Measurements from ENCODE around the gene CD63.

Gene CD63

DNA sequence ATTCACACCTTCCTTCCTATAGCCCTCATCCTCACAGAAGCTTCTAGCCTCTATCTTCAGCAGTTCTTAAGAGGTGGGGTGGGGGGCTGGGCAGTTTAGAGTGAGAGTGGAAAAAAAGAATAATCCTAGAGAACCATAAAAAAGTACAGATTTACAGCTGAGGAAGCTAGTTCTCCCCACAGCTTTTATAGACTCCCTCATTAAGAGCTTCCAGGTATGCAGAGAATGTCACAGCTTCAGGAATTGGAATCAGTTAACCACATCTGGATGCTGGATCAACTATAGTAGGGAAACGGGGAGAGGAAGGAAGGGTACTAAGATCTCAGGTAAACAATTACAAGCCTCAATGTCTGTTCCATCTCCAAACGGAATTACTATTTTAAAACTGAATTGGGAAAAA, 26.4 kb upstream of the CD63 start:
- H3K4me1 ChIP-seq: no peaks in the 10 kb centered on the region
- no peak overlapping the region for H2AFZ ChIP-seq
- no peaks in the 10 kb centered on the region for H3K9me3 ChIP-seq (ENCODE audit: control insufficient read depth, low read length)
- no peak overlapping the region for H3K4me3 ChIP-seq (ENCODE audit: low read depth, low read length)
- H3K79me2 ChIP-seq: no peaks in the 10 kb centered on the region
- no peaks in the 10 kb centered on the region for H3K36me3 ChIP-seq (ENCODE audit: control insufficient read depth, insufficient read depth, low read length)
- no peak overlapping the region for H3K9ac ChIP-seq
- H3K4me2 ChIP-seq (ENCODE audit: low read length): no peak overlapping the region
- no peak overlapping the region for H3K27ac ChIP-seq
- H3K27me3 ChIP-seq (ENCODE audit: control insufficient read depth, insufficient read depth, low read length): no peaks in the 10 kb centered on the region
- TF ChIP-seq CTCF (IDR thresholded peaks at IDR 0.05): no peak

- no peak for TF ChIP-seq CTCF (IDR thresholded peaks at IDR 0.05)
- no peak overlapping the region for H3K4me2 ChIP-seq (ENCODE audit: low read length)
- no peaks in the 10 kb centered on the region for H3K36me3 ChIP-seq (ENCODE audit: control insufficient read depth, insufficient read depth, low read length)
- no peak overlapping the region for H2AFZ ChIP-seq
- no peak overlapping the region for H3K27ac ChIP-seq
- no peaks in the 10 kb centered on the region for H3K79me2 ChIP-seq
- no peak overlapping the region for H3K4me3 ChIP-seq (ENCODE audit: low read depth, low read length)
- H3K4me1 ChIP-seq: peaks cover 2% of the 10 kb centered on the region
- no peak overlapping the region for H3K9ac ChIP-seq
- no peaks in the 10 kb centered on the region for H3K27me3 ChIP-seq (ENCODE audit: control insufficient read depth, insufficient read depth, low read length)
- H3K9me3 ChIP-seq (ENCODE audit: control insufficient read depth, low read length): no peaks in the 10 kb centered on the region
These were observed 19.6 kb upstream of the CD63 start for GRCh38 chr12:55748230-55748993.

DNA sequence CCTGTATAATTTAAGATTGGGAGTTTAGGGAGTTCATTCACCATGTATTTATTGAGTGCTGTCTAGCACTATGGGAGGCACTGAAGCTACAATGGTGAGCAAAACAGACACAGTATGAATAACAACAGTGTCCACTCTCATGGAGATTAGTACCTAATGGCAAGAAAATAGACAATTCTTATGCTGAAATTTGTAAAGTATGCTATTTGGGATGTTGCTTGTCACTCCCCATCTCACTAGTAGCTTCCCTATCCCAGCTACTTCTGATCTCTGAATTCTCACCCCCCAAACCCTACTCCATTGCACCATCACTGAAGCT, 18.1 kb upstream of the CD63 start:
- no peaks in the 10 kb centered on the region for H3K27me3 ChIP-seq (ENCODE audit: control insufficient read depth, insufficient read depth, low read length)
- H3K4me3 ChIP-seq (ENCODE audit: low read depth, low read length): no peak overlapping the region
- no peaks in the 10 kb centered on the region for H3K9me3 ChIP-seq (ENCODE audit: control insufficient read depth, low read length)
- no peak overlapping the region for H3K27ac ChIP-seq
- no peak for TF ChIP-seq CTCF (IDR thresholded peaks at IDR 0.05)
- H3K4me1 ChIP-seq: peaks cover 2% of the 10 kb centered on the region
- H2AFZ ChIP-seq: no peak overlapping the region
- H3K9ac ChIP-seq: no peak overlapping the region
- H3K36me3 ChIP-seq (ENCODE audit: control insufficient read depth, insufficient read depth, low read length): no peaks in the 10 kb centered on the region
- no peaks in the 10 kb centered on the region for H3K79me2 ChIP-seq
- H3K4me2 ChIP-seq (ENCODE audit: low read length): no peak overlapping the region

DNA sequence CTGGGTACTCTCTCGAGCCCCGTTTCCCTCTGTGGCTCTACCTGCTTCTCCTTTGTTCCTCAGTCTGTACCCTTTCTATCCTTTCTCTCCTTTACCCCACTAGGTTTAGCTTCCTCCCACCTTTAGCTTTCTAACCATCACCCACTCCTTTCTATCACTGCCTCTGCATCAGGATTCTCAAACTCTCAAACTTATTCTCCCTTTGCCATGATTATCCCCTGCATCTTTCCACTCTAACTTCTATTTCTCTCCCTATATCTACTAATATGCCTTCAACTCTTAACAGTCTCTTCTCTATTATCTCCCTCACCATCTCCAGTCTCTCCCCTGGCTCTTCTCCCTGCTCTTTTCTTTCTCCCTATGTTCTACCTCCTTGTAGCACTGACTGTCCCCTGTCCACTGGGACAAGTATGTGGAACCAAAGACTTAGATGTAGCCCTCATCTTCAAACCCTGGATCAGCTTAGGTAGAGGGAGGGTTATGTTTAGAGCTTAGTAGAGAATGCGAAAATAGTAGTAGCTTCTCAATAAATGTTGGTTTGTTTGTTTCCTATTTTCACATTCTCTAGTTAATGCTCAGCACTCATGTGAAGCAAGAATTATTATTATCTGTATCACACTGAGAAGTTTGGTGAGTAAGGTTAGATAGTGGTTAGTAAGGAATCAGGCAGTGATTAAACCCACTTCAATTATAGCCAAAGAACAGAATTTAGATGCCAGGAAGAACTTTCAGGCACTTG, 17.5 kb upstream of the CD63 start:
- Histone ChIP-seq H3K79me2 (no peaks in the 10 kb centered on the region), H3K27ac (no peak overlapping the region), H3K9ac (no peak overlapping the region), H3K4me2 (ENCODE audit: low read length) (no peak overlapping the region), H3K36me3 (ENCODE audit: control insufficient read depth, insufficient read depth, low read length) (no peaks in the 10 kb centered on the region), H3K9me3 (ENCODE audit: control insufficient read depth, low read length) (no peaks in the 10 kb centered on the region), H3K4me3 (ENCODE audit: low read depth, low read length) (no peak overlapping the region), H3K4me1 (peaks cover 2% of the 10 kb centered on the region), H2AFZ (no peak overlapping the region), H3K27me3 (ENCODE audit: control insufficient read depth, insufficient read depth, low read length) (no peaks in the 10 kb centered on the region)
- no peak for TF ChIP-seq CTCF (IDR thresholded peaks at IDR 0.05)

Data from parathyroid adenoma (tissue), 2 donors.